HepG2 (cell line): ENCODE results near the gene TNFSF8. TPM values are rescaled to one million over a fixed set of nuclear protein-coding genes. Genes with fewer than 3 reads are reported as not detected.

Source experiments
- ARHGAP35 ChIP-seq: sonication (generic); formaldehyde crosslinking; IDR thresholded peaks from 2 replicates; pipeline ENCODE4 v1.9.0; 2022; ENCODE audit warnings: mild to moderate bottlenecking, inconsistent platforms, moderate library complexity, missing genetic modification reagents, borderline replicate concordance
- EEA1 ChIP-seq: sonication (generic); formaldehyde crosslinking; IDR thresholded peaks from 2 replicates; pipeline ENCODE4 v1.5.1; 2020; ENCODE audit warnings: mild to moderate bottlenecking, missing genetic modification reagents, borderline replicate concordance
- IRF2 ChIP-seq: IDR thresholded peaks from 2 replicates; pipeline ENCODE4 v1.6.1; 2018; ENCODE audit warnings: missing genetic modification reagents, missing compliant biosample characterization
- ISL2 ChIP-seq: sonication (generic); formaldehyde crosslinking; IDR thresholded peaks from 2 replicates; pipeline ENCODE4 v1.5.0; 2020; ENCODE audit warnings: missing genetic modification reagents
- LCORL ChIP-seq, 2 experiments: fragments of 450-650 bp in 1 of 2; sonication (generic) in 1 of 2; formaldehyde crosslinking in 1 of 2; IDR thresholded peaks; 2 replicates each; pipeline versions ENCODE4 v1.5.0 to v1.6.1; 2017 to 2020; ENCODE audit warnings: antibody characterized with exemption in 1 of 2, missing genetic modification reagents in 1 of 2
- ONECUT2 ChIP-seq: sonication (generic); formaldehyde crosslinking; IDR thresholded peaks from 2 replicates; pipeline ENCODE4 v1.4.0; 2020; ENCODE audit warnings: missing genetic modification reagents
- SALL2 ChIP-seq: sonication (generic); formaldehyde crosslinking; IDR thresholded peaks from 2 replicates; pipeline ENCODE4 v1.8.1; 2023; ENCODE audit warnings: mild to moderate bottlenecking, missing genetic modification reagents, inconsistent platforms
- ZNF432 ChIP-seq: sonication (generic); formaldehyde crosslinking; IDR thresholded peaks from 2 replicates; pipeline ENCODE4 v1.5.0; 2020; ENCODE audit warnings: missing genetic modification reagents, mild to moderate bottlenecking, borderline replicate concordance
- ZNF644 ChIP-seq: IDR thresholded peaks from 2 replicates; pipeline ENCODE4 v1.6.1; 2016; ENCODE audit warnings: low read depth
- ZNF674 ChIP-seq: sonication (generic); formaldehyde crosslinking; IDR thresholded peaks from 2 replicates; pipeline ENCODE4 v1.5.0; 2020; ENCODE audit warnings: low read depth, mild to moderate bottlenecking, missing genetic modification reagents
- ZNF678 ChIP-seq: sonication (generic); formaldehyde crosslinking; IDR thresholded peaks from 2 replicates; pipeline ENCODE4 v1.4.0; 2020; ENCODE audit warnings: mild to moderate bottlenecking, missing genetic modification reagents
- polyA plus RNA-seq, 8 experiments: library from polyadenylated mRNA; depleted of rRNA in 3 of 8; stranded (reverse) in 7 of 8; unstranded in 1 of 8; fragments of >200 nt; fragmentation: Illumina TruSeq in 4 of 8; extraction: Trizol in 4 of 8; gene quantifications; 2 replicates each; pipeline versions ENCODE4 v1.2.1 to v1.2.3, GENCODE V29; 2011 to 2016; ENCODE audit warnings: low read depth in 4 of 8, missing spikeins in 1 of 8, mixed read lengths in 1 of 8; ENCODE audit not compliant: insufficient read depth in 1 of 8
- total RNA-seq, 5 experiments: library from RNA; depleted of rRNA; stranded (reverse); fragments of >200 nt; fragmentation: Illumina TruSeq; extraction: Trizol; gene quantifications; 2 replicates each; pipeline ENCODE4 v1.2.3, GENCODE V29; 2016; ENCODE audit warnings: low read depth in 1 of 5
- TF ChIP-seq, protein P1 (sequence below): sonication (generic); formaldehyde crosslinking; IDR thresholded peaks from 2 replicates; pipeline ENCODE4 v1.5.0; 2020; ENCODE audit warnings: mild to moderate bottlenecking, missing genetic modification reagents, borderline replicate concordance
- TF ChIP-seq, protein P2 (sequence below): sonication (generic); formaldehyde crosslinking; IDR thresholded peaks from 2 replicates; pipeline ENCODE4 v1.8.1; 2023; ENCODE audit warnings: mild to moderate bottlenecking, missing genetic modification reagents, borderline replicate concordance
- TF ChIP-seq, protein P3 (sequence below): sonication (generic); formaldehyde crosslinking; IDR thresholded peaks from 2 replicates; pipeline ENCODE4 v1.5.1; 2020; ENCODE audit warnings: missing genetic modification reagents, mild to moderate bottlenecking, borderline replicate concordance
- TF ChIP-seq, protein P4 (sequence below): sonication (generic); formaldehyde crosslinking; IDR thresholded peaks from 2 replicates; pipeline ENCODE4 v1.4.0; 2020; ENCODE audit warnings: missing genetic modification reagents, borderline replicate concordance
- TF ChIP-seq, protein P5 (sequence below): IDR thresholded peaks from 2 replicates; pipeline ENCODE4 v1.6.1; 2016

TNFSF8 gene
- total and polyA plus RNA-seq, 2 of the 13 experiments (the other 11 are each of a cell fraction or from before 2014, with no cell fraction given), result not detected

DNA sequence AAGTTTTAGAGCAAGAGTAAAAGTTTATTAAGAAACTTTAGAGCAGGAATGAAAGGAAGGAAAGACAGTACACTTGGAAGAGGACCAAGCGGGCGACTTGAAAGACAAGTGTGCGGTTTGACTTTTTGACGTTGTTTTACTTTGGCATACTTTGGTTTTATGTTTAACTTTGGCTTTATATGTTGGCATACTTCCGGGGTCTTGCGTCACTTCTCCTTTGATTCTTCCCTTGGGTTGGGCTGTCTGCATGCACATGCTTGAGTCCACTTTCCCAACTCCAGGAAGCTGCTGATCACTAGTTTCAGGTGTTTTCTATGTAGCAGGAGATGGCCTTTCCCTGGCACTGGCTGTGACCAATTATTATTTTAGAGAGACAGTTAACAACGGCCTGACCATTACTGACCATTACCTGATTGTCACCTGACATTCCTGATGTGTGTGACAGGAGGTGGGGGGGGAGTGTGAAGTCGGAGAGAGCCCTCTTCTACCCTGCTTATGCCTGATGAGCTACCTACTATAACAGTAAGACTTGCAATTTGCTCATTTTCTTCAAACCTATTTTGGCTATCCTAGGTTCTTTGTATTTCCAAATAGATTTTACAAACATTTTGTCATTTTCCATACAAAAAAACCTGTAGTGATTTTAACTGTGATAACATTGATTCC is 45.5 kb downstream of the TNFSF8 start (continued):
- TF ChIP-seq, protein P1, sequence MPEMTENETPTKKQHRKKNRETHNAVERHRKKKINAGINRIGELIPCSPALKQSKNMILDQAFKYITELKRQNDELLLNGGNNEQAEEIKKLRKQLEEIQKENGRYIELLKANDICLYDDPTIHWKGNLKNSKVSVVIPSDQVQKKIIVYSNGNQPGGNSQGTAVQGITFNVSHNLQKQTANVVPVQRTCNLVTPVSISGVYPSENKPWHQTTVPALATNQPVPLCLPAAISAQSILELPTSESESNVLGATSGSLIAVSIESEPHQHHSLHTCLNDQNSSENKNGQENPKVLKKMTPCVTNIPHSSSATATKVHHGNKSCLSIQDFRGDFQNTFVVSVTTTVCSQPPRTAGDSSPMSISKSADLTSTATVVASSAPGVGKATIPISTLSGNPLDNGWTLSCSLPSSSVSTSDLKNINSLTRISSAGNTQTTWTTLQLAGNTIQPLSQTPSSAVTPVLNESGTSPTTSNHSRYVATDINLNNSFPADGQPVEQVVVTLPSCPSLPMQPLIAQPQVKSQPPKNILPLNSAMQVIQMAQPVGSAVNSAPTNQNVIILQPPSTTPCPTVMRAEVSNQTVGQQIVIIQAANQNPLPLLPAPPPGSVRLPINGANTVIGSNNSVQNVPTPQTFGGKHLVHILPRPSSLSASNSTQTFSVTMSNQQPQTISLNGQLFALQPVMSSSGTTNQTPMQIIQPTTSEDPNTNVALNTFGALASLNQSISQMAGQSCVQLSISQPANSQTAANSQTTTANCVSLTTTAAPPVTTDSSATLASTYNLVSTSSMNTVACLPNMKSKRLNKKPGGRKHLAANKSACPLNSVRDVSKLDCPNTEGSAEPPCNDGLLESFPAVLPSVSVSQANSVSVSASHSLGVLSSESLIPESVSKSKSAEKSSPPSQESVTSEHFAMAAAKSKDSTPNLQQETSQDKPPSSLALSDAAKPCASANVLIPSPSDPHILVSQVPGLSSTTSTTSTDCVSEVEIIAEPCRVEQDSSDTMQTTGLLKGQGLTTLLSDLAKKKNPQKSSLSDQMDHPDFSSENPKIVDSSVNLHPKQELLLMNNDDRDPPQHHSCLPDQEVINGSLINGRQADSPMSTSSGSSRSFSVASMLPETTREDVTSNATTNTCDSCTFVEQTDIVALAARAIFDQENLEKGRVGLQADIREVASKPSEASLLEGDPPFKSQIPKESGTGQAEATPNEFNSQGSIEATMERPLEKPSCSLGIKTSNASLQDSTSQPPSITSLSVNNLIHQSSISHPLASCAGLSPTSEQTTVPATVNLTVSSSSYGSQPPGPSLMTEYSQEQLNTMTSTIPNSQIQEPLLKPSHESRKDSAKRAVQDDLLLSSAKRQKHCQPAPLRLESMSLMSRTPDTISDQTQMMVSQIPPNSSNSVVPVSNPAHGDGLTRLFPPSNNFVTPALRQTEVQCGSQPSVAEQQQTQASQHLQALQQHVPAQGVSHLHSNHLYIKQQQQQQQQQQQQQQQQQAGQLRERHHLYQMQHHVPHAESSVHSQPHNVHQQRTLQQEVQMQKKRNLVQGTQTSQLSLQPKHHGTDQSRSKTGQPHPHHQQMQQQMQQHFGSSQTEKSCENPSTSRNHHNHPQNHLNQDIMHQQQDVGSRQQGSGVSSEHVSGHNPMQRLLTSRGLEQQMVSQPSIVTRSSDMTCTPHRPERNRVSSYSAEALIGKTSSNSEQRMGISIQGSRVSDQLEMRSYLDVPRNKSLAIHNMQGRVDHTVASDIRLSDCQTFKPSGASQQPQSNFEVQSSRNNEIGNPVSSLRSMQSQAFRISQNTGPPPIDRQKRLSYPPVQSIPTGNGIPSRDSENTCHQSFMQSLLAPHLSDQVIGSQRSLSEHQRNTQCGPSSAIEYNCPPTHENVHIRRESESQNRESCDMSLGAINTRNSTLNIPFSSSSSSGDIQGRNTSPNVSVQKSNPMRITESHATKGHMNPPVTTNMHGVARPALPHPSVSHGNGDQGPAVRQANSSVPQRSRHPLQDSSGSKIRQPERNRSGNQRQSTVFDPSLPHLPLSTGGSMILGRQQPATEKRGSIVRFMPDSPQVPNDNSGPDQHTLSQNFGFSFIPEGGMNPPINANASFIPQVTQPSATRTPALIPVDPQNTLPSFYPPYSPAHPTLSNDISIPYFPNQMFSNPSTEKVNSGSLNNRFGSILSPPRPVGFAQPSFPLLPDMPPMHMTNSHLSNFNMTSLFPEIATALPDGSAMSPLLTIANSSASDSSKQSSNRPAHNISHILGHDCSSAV, result no peak
- TF ChIP-seq, protein P2, sequence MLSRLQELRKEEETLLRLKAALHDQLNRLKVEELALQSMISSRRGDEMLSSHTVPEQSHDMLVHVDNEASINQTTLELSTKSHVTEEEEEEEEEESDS (CRISPR knock-in tag), result no peak
- TF ChIP-seq ZNF678, result no peak
- peak; percentile 76; the same call in 1 of the 2 replicates for TF ChIP-seq ZNF644 (CRISPR knock-in tag)
- TF ChIP-seq ZNF674 (CRISPR knock-in tag), result no peak
- no peak for TF ChIP-seq ZNF432
- TF ChIP-seq, protein P3, sequence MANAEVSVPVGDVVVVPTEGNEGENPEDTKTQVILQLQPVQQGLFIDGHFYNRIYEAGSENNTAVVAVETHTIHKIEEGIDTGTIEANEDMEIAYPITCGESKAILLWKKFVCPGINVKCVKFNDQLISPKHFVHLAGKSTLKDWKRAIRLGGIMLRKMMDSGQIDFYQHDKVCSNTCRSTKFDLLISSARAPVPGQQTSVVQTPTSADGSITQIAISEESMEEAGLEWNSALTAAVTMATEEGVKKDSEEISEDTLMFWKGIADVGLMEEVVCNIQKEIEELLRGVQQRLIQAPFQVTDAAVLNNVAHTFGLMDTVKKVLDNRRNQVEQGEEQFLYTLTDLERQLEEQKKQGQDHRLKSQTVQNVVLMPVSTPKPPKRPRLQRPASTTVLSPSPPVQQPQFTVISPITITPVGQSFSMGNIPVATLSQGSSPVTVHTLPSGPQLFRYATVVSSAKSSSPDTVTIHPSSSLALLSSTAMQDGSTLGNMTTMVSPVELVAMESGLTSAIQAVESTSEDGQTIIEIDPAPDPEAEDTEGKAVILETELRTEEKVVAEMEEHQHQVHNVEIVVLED (CRISPR knock-in tag), result no peak
- TF ChIP-seq ONECUT2 (CRISPR knock-in tag), result no peak
- TF ChIP-seq, protein P4, sequence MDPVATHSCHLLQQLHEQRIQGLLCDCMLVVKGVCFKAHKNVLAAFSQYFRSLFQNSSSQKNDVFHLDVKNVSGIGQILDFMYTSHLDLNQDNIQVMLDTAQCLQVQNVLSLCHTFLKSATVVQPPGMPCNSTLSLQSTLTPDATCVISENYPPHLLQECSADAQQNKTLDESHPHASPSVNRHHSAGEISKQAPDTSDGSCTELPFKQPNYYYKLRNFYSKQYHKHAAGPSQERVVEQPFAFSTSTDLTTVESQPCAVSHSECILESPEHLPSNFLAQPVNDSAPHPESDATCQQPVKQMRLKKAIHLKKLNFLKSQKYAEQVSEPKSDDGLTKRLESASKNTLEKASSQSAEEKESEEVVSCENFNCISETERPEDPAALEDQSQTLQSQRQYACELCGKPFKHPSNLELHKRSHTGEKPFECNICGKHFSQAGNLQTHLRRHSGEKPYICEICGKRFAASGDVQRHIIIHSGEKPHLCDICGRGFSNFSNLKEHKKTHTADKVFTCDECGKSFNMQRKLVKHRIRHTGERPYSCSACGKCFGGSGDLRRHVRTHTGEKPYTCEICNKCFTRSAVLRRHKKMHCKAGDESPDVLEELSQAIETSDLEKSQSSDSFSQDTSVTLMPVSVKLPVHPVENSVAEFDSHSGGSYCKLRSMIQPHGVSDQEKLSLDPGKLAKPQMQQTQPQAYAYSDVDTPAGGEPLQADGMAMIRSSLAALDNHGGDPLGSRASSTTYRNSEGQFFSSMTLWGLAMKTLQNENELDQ, result no peak
- no peak for TF ChIP-seq ARHGAP35 (CRISPR knock-in tag)
- TF ChIP-seq, protein P5, sequence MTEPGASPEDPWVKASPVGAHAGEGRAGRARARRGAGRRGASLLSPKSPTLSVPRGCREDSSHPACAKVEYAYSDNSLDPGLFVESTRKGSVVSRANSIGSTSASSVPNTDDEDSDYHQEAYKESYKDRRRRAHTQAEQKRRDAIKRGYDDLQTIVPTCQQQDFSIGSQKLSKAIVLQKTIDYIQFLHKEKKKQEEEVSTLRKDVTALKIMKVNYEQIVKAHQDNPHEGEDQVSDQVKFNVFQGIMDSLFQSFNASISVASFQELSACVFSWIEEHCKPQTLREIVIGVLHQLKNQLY (CRISPR knock-in tag), result no peak
- no peak for TF ChIP-seq EEA1 (CRISPR knock-in tag)
- TF ChIP-seq SALL2 (CRISPR knock-in tag), result no peak
- TF ChIP-seq IRF2 (CRISPR knock-in tag), result no peak
- TF ChIP-seq LCORL (IDR thresholded peaks at IDR 0.05), result no peak
- TF ChIP-seq LCORL (CRISPR knock-in tag; IDR thresholded peaks at IDR 0.05), result no peak
- peak; percentile 58; the same call in 1 of the 2 replicates for TF ChIP-seq ISL2 (CRISPR knock-in tag)
